Chondrocyte (in vitro differentiated cells): Measurements from ENCODE around the gene BPIFB2. TPM values are rescaled to one million over a fixed set of nuclear protein-coding genes. Genes with fewer than 3 reads are reported as not detected.
A peak's percentile ranks its signal among the peaks of the same experiment; 100 is the strongest.
"Not testable (repeated sequence)": the region's sequence is repeated elsewhere in the genome, so short reads cannot be mapped to it uniquely, and the experiment has no call there.

ENCODE experiments used
- DNase-seq: peaks from one replicate; pipeline ENCODE4 v3.0.0; 2021; ENCODE audit warnings: mixed read lengths, low spot score
- H3K27ac Mint-ChIP-seq: one replicate; pipeline ENCODE4 v1.8.0; 2021; ENCODE audit warnings: mild to moderate bottlenecking, moderate library complexity, mixed read lengths; ENCODE audit not compliant: unreplicated experiment
- H3K27me3 Mint-ChIP-seq: 2 replicates; pipeline ENCODE4 v1.8.0; 2021; ENCODE audit warnings: low read depth, mixed read lengths
- H3K36me3 Mint-ChIP-seq: 2 replicates; pipeline ENCODE4 v1.8.0; 2021; ENCODE audit warnings: low read depth, mixed read lengths
- H3K4me1 Mint-ChIP-seq: 2 replicates; pipeline ENCODE4 v1.8.0; 2021; ENCODE audit warnings: low read depth, mild to moderate bottlenecking, mixed read lengths
- H3K4me3 Mint-ChIP-seq: one replicate; pipeline ENCODE4 v1.8.0; 2021; ENCODE audit warnings: mild to moderate bottlenecking, moderate library complexity, mixed read lengths; ENCODE audit not compliant: unreplicated experiment
- H3K9me3 Mint-ChIP-seq: 2 replicates; pipeline ENCODE4 v1.8.0; 2021; ENCODE audit warnings: low read depth, mixed read lengths
- CTCF ChIP-seq: fragments of 200-600 bp; sonication (generic); IDR thresholded peaks from 2 replicates; pipeline ENCODE4 v1.5.0; 2021; ENCODE audit warnings: antibody characterized with exemption, mild to moderate bottlenecking, moderate library complexity
- total RNA-seq: library from RNA; stranded (reverse); gene quantifications from 3 replicates; pipeline ENCODE4 v1.2.1, GENCODE V29; 2021

BPIFB2 gene
- total RNA-seq, 1 donor from 2014 or later = not detected

GRCh38 chr20:32971703-32972161, 35.8 kb upstream of the BPIFB2 start:
- no peaks in the 10 kb centered on the region for H3K36me3 Mint-ChIP-seq
- TF ChIP-seq CTCF = no peak
- H3K27ac Mint-ChIP-seq = no peak overlapping the region
- DNase-seq = no peak
- H3K4me3 Mint-ChIP-seq = no peak overlapping the region
- H3K9me3 Mint-ChIP-seq = peaks cover 6% of the 10 kb centered on the region
- H3K27me3 Mint-ChIP-seq = peaks cover 5% of the 10 kb centered on the region
- no peaks in the 10 kb centered on the region for H3K4me1 Mint-ChIP-seq

GRCh38 chr20:32972181-32973076, 35.1 kb upstream of the BPIFB2 start:
- Mint-ChIP-seq H3K27ac (no peak overlapping the region), H3K27me3 (peaks cover under 1% of the 10 kb centered on the region), H3K9me3 (peaks cover 6% of the 10 kb centered on the region), H3K36me3 (no peaks in the 10 kb centered on the region), H3K4me3 (no peak overlapping the region), H3K4me1 (no peaks in the 10 kb centered on the region)
- no peak for TF ChIP-seq CTCF
- peak; percentile 83 for DNase-seq

GRCh38 chr20:32973077-32973717, 34.3 kb upstream of the BPIFB2 start:
- H3K36me3 Mint-ChIP-seq = no peaks in the 10 kb centered on the region
- no peak overlapping the region for H3K4me3 Mint-ChIP-seq
- H3K4me1 Mint-ChIP-seq = no peaks in the 10 kb centered on the region
- TF ChIP-seq CTCF = no peak
- no peak for DNase-seq
- H3K27me3 Mint-ChIP-seq = peaks cover 3% of the 10 kb centered on the region
- H3K27ac Mint-ChIP-seq = no peak overlapping the region
- H3K9me3 Mint-ChIP-seq = peaks cover 6% of the 10 kb centered on the region

GRCh38 chr20:32974204-32975064, 33.1 kb upstream of the BPIFB2 start:
- H3K27ac Mint-ChIP-seq, H3K9me3 Mint-ChIP-seq, H3K36me3 Mint-ChIP-seq, H3K4me1 Mint-ChIP-seq, H3K4me3 Mint-ChIP-seq, H3K27me3 Mint-ChIP-seq: not testable (repeated sequence)
- DNase-seq = peak; percentile 35

GRCh38 chr20:32975121-32975520, 32.4 kb upstream of the BPIFB2 start:
- H3K4me3 Mint-ChIP-seq, DNase-seq, H3K4me1 Mint-ChIP-seq, H3K9me3 Mint-ChIP-seq, H3K27me3 Mint-ChIP-seq, H3K36me3 Mint-ChIP-seq, H3K27ac Mint-ChIP-seq: not testable (repeated sequence)
